ENCODE results near the gene IFT57. TPM values are rescaled to one million over a fixed set of nuclear protein-coding genes. Genes with fewer than 3 reads are reported as not detected.

IFT57 gene
- total and polyA plus RNA-seq, 2 experiments from 2014 or later = 28.6 to 49.0 TPM

GRCh38 chr3:108171106-108171505, 51.1 kb downstream of the IFT57 start:
- H3K4me2 ChIP-seq = no peak overlapping the region
- H3K79me2 ChIP-seq (replicated peaks; ENCODE audit: insufficient read depth) = no peaks in the 10 kb centered on the region
- no peak for TF ChIP-seq REST (IDR thresholded peaks at IDR 0.05; ENCODE audit: unreplicated experiment)
- TF ChIP-seq CREB1 (CRISPR knock-in tag; IDR thresholded peaks at IDR 0.05; ENCODE audit: low read depth) = no peak
- TF ChIP-seq ZNF462 (CRISPR knock-in tag; IDR thresholded peaks at IDR 0.05) = no peak
- TF ChIP-seq JUNB (IDR thresholded peaks at IDR 0.05; ENCODE audit: unreplicated experiment) = no peak
- TF ChIP-seq ZNF331 (CRISPR knock-in tag; IDR thresholded peaks at IDR 0.05; ENCODE audit: low read depth) = no peak
- no peaks in the 10 kb centered on the region for H3F3A ChIP-seq (replicated peaks; ENCODE audit: low read depth)
- no peak overlapping the region for H2AFZ ChIP-seq
- H3K27me3 ChIP-seq (ENCODE audit: insufficient read depth) = no peaks in the 10 kb centered on the region
- H3K4me1 ChIP-seq (ENCODE audit: insufficient read depth) = peaks cover 14% of the 10 kb centered on the region
- peaks cover 8% of the 10 kb centered on the region for H3K4me1 Mint-ChIP-seq
- no peaks in the 10 kb centered on the region for H4K20me1 ChIP-seq (replicated peaks; ENCODE audit: insufficient read depth)
- no peak for ATAC-seq
- no peaks in the 10 kb centered on the region for H3K27me3 Mint-ChIP-seq (ENCODE audit: insufficient read depth, low read depth, poor library complexity)
- H3K36me3 Mint-ChIP-seq (ENCODE audit: low read depth) = no peaks in the 10 kb centered on the region
- H3K4me3 Mint-ChIP-seq = no peak overlapping the region
- no peak overlapping the region for H3K4me3 ChIP-seq
- H3K9me3 Mint-ChIP-seq = no peaks in the 10 kb centered on the region
- H3K9me2 ChIP-seq (ENCODE audit: insufficient read depth) = no peaks in the 10 kb centered on the region
- H3K27ac ChIP-seq (ENCODE audit: low read depth) = no peak overlapping the region
- no peak for DNase-seq (ENCODE audit: low spot score)
- no peaks in the 10 kb centered on the region for H3K36me3 ChIP-seq (ENCODE audit: insufficient read depth)
- no peak overlapping the region for H3K27ac Mint-ChIP-seq

Measured in GM23338 (cell line).